HG03432 (cell line): ENCODE results near the gene UBE2I.
"Not testable (repeated sequence)": the region's sequence is repeated elsewhere in the genome, so short reads cannot be mapped to it uniquely, and the experiment has no call there.

ENCODE experiments used
- ATAC-seq: cut with Tn5 transposase; IDR thresholded peaks from one replicate; pipeline ENCODE4 v1.9.1; 2021; ENCODE audit warnings: mild to moderate bottlenecking, moderate library complexity; ENCODE audit not compliant: unreplicated experiment

Gene UBE2I

DNA sequence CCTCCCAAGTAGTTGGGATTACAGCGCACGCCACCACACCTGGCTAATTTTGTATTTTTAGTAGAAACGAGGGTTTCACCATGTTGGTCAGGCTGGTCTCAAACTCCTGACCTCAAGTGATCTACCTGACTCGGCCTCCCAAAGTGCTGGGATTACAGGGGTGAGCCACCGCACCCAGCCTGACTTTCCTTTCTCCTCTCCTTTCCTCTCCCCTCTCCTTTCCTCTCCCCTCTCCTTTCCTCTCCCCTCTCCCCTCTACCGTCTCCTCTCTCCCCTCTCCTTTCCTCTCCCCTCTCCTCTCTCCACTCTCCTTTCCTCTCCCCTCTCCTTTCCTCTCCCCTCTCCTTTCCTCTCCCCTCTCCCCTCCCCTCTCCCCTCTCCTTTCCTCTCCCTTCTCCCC, 17.2 kb upstream of the UBE2I start:
- not testable (repeated sequence) for ATAC-seq

DNA sequence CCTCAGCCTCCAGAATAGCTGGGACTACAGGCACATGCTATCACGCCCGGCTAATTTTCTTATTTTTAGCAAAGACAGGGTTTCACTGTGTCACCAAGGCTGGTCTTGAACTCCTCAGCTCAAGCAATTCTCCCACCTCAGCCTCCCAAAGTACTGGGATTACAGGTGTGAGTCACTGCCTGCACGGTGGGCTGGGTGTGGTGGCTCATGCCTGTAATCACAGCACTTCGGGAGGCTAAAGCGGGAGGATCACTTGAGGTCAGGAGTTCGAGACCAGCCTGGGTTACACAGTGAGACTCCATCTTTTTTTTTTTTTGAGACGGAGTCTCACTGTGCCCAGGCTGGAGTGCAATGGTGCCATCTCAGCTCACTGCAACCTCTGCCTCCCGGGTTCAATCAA, 16.6 kb upstream of the UBE2I start:
- ATAC-seq, result not testable (repeated sequence)

DNA sequence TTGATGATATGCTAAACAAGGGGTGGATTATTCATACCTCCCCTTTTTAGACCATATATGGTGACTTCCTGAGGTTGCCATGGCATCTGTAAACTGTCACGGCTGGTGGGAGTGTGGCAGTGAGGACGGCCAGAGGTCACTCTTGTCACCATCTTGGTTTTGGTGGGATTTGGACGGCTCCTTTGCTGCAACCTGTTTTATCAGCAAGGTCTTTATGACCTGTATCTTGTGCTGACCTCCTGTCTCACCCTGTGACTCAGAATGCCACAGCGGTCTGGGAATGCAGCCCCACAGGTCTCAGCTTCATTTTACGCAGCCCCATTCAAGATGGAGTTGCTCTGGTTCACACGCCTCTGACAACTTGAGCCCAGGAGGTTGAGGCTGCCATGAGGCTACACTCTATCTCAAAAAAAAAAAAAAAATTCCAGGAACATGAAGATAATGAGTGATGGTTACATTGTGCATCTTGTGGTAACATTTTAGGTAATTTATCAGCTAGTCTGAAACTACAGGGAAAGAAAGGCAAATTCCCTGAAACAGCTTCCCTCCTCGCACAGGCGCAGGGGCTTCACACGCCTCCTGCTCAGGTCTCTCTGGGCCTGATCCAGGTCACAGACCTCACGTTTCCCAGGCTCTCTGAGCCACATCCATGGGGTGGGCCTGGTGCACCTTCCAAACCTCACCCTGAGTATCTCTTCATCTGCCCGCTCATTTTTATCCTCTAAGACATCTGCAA, 15.3 kb upstream of the UBE2I start:
- no peak for ATAC-seq

- no peak for ATAC-seq
These were observed 14.0 kb upstream of the UBE2I start for GRCh38 chr16:1295465-1295864.

DNA sequence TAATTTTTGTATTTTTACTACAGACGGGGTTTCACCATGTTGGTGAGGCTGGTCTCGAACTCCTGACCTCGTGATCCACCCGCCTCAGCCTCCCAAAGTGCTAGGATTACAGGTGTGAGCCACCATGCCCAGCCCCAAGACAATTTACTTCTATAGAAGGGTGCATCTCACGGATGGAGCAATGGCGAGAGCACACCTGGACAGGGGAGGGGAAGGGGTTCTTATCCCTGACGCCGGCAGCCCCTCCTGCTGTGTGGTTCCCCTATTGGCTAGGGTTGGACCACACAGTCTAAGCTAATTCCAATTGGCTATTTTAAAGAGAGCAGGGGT, 12.8 kb upstream of the UBE2I start:
- ATAC-seq, result not testable (repeated sequence)

DNA sequence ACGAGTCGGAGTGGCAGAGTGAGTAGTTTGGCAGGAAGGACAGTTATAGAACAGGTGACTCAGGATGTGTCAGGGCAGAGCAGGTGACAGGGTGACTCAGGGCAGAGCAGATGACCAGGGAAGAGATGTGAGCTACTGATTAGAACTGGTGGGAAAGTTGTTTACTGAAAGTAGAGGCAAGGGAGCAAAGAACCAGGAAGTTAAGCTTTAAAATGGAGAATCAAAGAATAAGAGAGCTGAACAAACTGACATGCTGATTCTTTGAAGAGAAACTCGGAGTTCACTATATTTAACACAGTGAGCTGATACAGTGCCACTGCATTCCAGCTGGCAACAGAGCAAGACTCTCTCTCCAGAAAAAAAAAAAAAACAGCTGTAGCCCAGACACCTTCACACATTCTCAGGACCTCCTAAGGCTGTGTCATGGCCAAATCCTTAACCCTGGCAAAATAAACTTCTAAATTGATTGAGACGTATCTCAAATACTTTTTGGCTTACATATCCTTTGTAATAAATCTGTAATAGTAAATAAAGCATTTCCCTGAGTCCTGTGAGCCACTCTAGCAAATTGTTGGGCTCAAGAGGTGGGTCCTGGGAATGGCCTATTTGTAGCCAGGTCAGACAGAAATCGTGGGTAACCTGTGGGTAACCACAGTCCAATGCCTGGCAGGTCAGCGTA, 12.3 kb upstream of the UBE2I start:
- peak; percentile 42 for ATAC-seq

- ATAC-seq, result no peak
These were observed 11.0 kb upstream of the UBE2I start for GRCh38 chr16:1298406-1298805.

DNA sequence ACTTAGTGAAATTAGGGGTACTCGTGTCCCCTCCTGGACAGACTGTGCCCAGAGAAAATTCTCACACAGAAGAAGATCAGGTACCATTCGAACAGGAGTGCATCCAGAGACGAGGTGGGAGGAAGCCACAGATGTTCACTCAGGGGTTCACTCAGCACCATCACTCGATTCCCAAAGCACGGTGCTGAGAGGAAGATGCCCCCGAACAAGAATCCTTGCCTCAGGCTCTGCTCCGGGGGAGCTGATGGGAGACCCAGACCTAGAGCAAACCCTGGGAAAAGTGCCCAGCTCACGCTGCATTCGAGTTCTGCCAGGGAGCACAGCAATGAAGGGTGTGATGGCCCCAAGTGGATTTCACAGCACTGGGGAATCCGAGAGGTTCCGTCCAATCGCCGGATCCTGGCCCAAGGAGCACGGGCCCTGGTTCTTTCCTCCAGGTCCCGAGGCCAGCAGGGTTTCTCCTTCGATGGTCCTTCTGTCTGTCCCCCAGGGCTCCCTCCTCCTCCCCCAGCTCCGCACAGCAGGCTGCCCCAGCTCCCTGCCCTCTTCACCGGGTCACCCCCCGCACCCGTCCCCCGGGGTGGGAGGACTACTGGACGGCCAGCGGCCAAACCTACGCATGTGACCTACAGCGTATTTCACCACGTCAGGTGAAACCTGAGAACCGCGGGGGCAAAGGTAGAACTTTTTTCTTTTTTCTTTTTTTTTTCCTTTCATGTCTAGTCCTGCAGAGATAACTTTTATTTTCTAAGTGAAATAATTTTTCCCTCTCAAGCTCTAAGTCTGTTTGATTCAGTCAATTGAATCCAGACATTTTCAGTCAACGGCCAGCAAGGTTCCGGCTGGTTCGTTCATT, 10.2 kb upstream of the UBE2I start:
- ATAC-seq, result no peak

GRCh38 chr16:1299868-1300203, 9.6 kb upstream of the UBE2I start:
- no peak for ATAC-seq

- ATAC-seq, result peak; percentile 39
These were observed 8.6 kb upstream of the UBE2I start for GRCh38 chr16:1300664-1301476.

DNA sequence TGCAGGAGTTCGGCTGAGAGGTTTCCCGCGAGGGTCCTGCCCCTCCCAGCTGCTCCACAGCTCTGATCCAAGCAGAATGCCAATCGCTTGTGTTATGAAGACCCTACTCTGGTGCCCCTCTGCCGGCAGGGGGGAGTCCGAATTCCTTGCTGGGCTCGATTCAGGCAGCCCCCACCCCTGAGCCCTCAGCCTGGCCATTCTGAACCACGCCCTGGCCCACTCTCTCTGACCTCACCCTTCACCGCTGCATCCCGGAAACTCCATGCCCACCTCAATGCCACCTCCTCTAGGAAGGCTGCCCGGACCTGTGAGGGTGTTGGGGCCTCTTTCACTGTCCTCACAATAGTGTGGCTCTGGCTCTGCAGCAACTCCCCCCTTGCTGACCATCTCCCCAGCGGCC, 7.9 kb upstream of the UBE2I start:
- no peak for ATAC-seq

DNA sequence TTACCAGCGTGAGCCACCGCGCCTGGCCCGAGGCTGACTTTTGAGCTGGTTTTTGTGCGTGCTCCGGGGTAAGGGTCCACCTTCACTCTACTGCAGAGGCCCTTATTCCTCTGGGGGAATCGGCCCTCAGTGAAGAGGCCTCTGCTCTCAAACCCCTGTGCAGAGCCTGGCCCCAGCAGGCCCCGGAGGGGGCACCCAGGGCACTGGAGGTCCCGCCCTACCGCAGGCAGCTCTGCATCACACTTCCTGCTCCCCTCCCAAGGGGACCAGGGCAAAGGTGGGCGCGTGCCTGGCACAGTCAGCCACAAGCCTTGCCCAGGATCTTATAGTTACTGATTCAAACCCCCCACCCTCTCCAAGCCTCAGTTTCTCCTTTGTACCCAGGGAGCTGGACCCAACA, 3.6 kb upstream of the UBE2I start:
- ATAC-seq, result no peak

GRCh38 chr16:1306334-1306733, 3.1 kb upstream of the UBE2I start:
- no peak for ATAC-seq

DNA sequence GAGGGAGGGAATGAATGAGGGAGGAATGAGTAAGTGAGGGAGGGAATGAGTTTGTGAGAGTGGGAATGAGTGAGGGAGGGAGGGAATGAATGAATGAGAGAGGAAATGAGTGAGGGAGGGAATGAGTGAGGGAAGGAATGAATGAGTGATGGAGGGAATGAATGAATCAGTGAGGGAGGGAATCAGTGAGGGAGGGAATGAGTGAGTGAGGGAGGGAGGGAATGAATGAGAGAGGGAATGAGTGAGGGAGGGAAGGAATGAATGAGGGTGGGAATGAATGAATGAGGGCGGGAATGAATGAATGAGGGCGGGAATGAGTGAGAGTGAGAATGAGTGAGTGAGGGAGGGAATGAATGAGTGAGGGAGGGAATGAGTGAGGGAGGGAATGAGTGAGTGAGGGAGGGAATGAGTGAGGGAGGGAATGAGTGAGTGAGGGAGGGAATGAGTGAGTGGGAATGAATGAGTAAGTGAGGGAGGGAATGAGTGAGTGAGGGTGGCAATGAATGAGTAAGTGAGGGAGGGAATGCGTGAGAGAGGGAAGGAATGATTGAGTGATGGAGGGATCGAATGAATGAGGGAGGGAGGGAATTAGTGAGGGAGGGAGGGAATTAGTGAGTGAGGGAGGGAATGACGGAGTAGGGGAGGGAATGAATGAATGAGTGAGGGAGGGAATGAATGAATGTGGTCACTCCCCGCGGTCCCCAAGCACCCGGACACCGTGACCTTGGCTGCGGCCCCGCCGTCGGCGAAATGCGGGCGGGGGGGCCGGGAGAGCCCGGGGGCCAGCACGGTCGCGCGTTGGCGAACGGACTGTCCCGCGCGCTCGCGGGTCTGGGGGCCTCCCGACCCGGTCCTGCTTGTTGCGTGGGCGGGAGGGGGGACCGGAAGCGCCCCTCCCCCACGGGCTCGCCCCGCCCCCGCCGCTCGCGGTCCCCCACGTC, 1.1 kb upstream of the UBE2I start:
- peak; percentile 18 for ATAC-seq

DNA sequence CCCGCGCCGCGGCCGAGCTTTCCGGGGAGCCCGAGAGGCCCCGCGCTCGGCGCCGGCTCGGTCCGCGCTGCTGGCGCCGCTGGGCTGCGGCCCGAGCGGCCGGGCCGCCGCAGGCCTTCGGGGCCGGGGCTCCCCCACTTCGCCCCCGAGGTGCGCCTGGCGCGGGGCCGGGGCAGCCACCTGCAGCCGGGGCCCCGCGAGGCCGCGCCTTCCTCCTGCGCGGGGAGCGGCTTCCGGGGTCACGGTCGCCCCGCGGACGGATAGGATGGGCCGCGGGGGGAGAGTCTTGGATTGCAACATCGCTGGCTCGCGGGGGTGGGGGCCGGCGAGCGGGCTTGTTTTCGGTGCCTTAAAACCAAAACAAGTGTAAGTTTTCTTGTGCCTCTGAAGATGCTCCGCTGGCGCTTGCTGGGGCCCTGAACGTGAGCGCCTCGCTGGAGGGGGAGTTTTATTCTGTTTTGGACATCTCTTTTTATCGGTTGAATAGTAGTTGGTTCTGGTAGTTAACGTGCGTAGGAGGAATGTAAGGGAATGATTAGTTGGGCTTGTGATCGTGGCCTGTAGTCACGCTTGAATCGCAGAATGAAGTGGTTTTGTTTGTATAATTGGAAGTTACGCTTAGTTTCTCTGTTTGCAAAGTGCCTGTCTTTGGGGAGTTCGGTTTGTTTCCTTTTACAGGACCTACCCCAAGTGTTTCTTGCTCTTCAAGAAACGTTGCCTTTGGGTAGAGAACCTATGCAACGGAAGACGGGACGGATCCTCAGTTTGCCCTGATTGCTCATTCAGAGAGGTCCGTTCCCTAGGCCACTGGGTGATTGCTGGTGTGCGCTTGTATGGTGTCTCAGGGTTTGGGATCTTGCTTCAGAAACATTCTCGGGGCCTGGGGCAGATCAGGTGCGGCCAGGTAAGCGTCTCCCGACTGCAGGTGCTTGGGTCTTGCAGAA, 724 bp downstream of the UBE2I start:
- ATAC-seq, result peak; percentile 21

GRCh38 chr16:1310832-1311200, 1.4 kb downstream of the UBE2I start:
- ATAC-seq, result no peak

DNA sequence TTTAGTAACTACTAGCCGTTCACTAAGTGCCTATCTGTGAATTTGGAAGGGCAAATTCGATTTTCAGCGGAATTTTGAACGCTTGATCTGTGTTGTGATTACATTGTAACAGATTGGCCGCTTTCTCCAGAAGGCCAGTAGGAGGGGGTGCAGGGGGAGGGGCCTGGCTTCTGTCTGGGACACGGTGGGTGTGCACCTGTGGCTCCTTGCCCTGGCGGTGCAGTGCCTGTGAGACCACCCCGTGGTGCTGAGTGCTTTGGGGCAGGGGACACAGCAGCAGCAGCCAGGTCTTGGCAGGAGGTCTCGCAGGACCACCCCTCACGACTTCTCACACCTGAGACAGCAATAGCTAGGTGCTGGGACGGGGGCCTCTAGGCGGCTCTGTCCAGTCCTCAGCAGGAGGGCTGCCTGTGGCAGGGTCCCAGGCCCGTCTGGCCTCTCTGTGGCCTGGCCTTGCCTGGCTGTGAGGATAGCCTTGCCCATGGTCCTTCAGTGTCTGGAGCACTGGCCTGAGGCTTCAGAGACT, 1.8 kb downstream of the UBE2I start:
- no peak for ATAC-seq

DNA sequence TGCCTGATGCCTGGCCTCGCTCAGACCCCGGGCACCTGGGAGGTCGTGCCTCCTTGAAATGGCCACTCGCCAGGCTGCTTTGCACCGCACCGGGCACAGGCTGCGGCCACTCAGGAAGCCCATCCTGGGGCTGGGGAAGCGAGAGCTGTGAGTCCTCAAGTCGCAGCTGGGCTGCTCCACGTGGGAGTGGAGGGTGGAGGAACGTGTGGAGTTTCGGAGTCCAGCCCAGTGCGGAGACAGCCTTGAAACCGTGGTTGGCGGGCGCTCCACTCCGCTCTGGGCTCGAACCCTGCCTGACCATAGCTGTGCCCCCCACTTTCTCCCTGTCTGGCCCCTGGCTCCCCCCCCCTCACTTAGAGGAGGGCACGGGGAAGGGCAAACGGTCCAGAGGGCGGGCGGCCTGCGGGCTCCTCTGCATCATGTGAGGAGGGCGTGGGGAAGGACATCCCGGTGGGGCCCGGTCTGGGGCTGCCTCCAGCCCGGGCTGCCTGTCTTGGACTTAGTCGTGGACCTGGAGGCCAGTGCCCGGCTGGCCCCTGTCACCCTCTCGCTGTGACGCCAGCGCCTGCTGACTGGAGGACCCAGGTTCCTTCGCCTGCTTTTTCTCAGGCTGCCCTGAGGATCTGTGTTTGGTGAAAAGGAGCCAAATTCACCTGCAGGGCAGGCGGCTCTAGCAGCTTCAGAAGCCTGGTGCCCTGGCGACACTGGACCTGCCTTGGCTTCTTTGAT, 2.5 kb downstream of the UBE2I start:
- no peak for ATAC-seq
